Liver (tissue), 9 donors: Measurements from ENCODE around the gene PCP2. TPM values are rescaled to one million over a fixed set of nuclear protein-coding genes. Genes with fewer than 3 reads are reported as not detected.

Source experiments
- DNase-seq: peaks from one replicate; pipeline ENCODE4 v3.0.0-alpha.2; 2017; ENCODE audit warnings: low spot score
- H3K27ac ChIP-seq, 2 donors: one replicate each; pipeline ENCODE4 v1.7.0; 2013; ENCODE audit warnings: inconsistent platforms in 2 of 2, low read length in 2 of 2, control low read depth in 1 of 2, low read depth in 1 of 2, mild to moderate bottlenecking in 1 of 2
- H3K27me3 ChIP-seq, 4 donors: one replicate each; pipeline versions ENCODE4 v1.6.1 to v1.7.0; 2013; ENCODE audit warnings: low read length in 3 of 4, inconsistent platforms in 1 of 4, mild to moderate bottlenecking in 1 of 4, moderate library complexity in 1 of 4; ENCODE audit not compliant: control insufficient read depth in 4 of 4, insufficient read depth in 4 of 4
- H3K36me3 ChIP-seq, 4 donors: one replicate each; pipeline versions ENCODE4 v1.6.1 to v1.7.0; 2013; ENCODE audit warnings: low read length in 3 of 4, mild to moderate bottlenecking in 3 of 4, low read depth in 1 of 4, moderate library complexity in 1 of 4; ENCODE audit not compliant: control insufficient read depth in 4 of 4, insufficient read depth in 3 of 4
- H3K4me1 ChIP-seq, 4 donors: one replicate each; pipeline versions ENCODE4 v1.6.1 to v1.7.0; 2013; ENCODE audit warnings: low read length in 3 of 4, mild to moderate bottlenecking in 3 of 4, moderate library complexity in 1 of 4; ENCODE audit not compliant: control insufficient read depth in 4 of 4, insufficient read depth in 4 of 4
- H3K4me3 ChIP-seq, 3 donors: one replicate each; pipeline versions ENCODE4 v1.6.1 to v1.7.0; 2013; ENCODE audit warnings: low read length in 3 of 3, control low read depth in 1 of 3, low read depth in 1 of 3, mild to moderate bottlenecking in 1 of 3
- H3K9ac ChIP-seq, 2 donors: one replicate each; pipeline ENCODE4 v1.7.0; 2013; ENCODE audit warnings: low read length in 2 of 2, mild to moderate bottlenecking in 2 of 2, moderate library complexity in 2 of 2, control low read depth in 1 of 2, low read depth in 1 of 2
- H3K9me3 ChIP-seq, 4 donors: one replicate each; pipeline versions ENCODE4 v1.6.1 to v1.7.0; 2013; ENCODE audit warnings: low read length in 3 of 4; ENCODE audit not compliant: control insufficient read depth in 4 of 4
- ATF3 ChIP-seq: IDR thresholded peaks from 2 replicates; pipeline ENCODE4 v1.6.1; 2016; ENCODE audit warnings: antibody characterized with exemption
- EGR1 ChIP-seq, 2 donors: IDR thresholded peaks; 2 replicates each; pipeline ENCODE4 v1.6.1; 2016 to 2018; ENCODE audit warnings: antibody characterized with exemption in 2 of 2, low read depth in 2 of 2
- FOXA1 ChIP-seq: IDR thresholded peaks from 2 replicates; pipeline ENCODE4 v1.6.1; 2016; ENCODE audit warnings: antibody characterized with exemption
- FOXA2 ChIP-seq: IDR thresholded peaks from 2 replicates; pipeline ENCODE4 v1.6.1; 2016; ENCODE audit warnings: antibody characterized with exemption
- GABPA ChIP-seq, 2 donors: IDR thresholded peaks in 1 of 2; conservative IDR thresholded peaks in 1 of 2; 2 replicates each; pipeline ENCODE4 v1.6.1; 2016; ENCODE audit warnings: antibody characterized with exemption in 2 of 2, mild to moderate bottlenecking in 1 of 2, moderate library complexity in 1 of 2
- HNF4A ChIP-seq, 2 donors: conservative IDR thresholded peaks; 2 replicates each; pipeline ENCODE4 v1.6.1; 2016; ENCODE audit warnings: antibody characterized with exemption in 2 of 2, mild to moderate bottlenecking in 2 of 2
- JUND ChIP-seq, 2 donors: IDR thresholded peaks; 2 replicates each; pipeline ENCODE4 v1.6.1; 2016; ENCODE audit warnings: antibody characterized with exemption in 2 of 2
- MAX ChIP-seq: IDR thresholded peaks from 2 replicates; pipeline ENCODE4 v1.6.1; 2016; ENCODE audit warnings: antibody characterized with exemption
- NR2F2 ChIP-seq: IDR thresholded peaks from 2 replicates; pipeline ENCODE4 v1.6.1; 2016; ENCODE audit warnings: antibody characterized with exemption
- RAD21 ChIP-seq, 2 donors: IDR thresholded peaks; 2 replicates each; pipeline ENCODE4 v1.6.1; 2016; ENCODE audit warnings: antibody characterized with exemption in 2 of 2, mild to moderate bottlenecking in 2 of 2
- REST ChIP-seq: IDR thresholded peaks from 2 replicates; pipeline ENCODE4 v1.6.1; 2016; ENCODE audit warnings: antibody characterized with exemption, mild to moderate bottlenecking
- RXRA ChIP-seq, 2 donors: IDR thresholded peaks; 2 replicates each; pipeline ENCODE4 v1.6.1; 2017 to 2018; ENCODE audit warnings: antibody characterized with exemption in 2 of 2, mild to moderate bottlenecking in 1 of 2
- SP1 ChIP-seq: IDR thresholded peaks from 2 replicates; pipeline ENCODE4 v1.6.1; 2018; ENCODE audit warnings: antibody characterized with exemption, mild to moderate bottlenecking
- YY1 ChIP-seq: IDR thresholded peaks from 2 replicates; pipeline ENCODE4 v1.6.1; 2016; ENCODE audit warnings: antibody characterized with exemption, mild to moderate bottlenecking
- ZBTB33 ChIP-seq: IDR thresholded peaks from 2 replicates; pipeline ENCODE4 v1.6.1; 2016; ENCODE audit warnings: antibody characterized with exemption
- WGBS: extraction: QIAGEN DNeasy Blood & Tissue Kit; methylation state at CpG from one replicate; pipeline ENCODE4 v1.1.7; 2013; 5-methylcytosine and 5-hydroxymethylcytosine counted together
- polyA plus RNA-seq, 2 donors: library from polyadenylated mRNA; stranded (reverse) in 1 of 2; unstranded in 1 of 2; fragments of 200-250 nt in 1 of 2; fragments of >200 nt in 1 of 2; fragmentation: Nextera tagmentation in 1 of 2; extraction: Ambion mirVana in 1 of 2; gene quantifications; one replicate each; pipeline versions ENCODE4 v1.2.1 to v1.2.3, GENCODE V29; 2013 to 2015
- total RNA-seq, 2 donors: library from RNA; depleted of rRNA; stranded (reverse); fragments of >200 nt; gene quantifications; one replicate each; pipeline ENCODE4 v1.2.3, GENCODE V29; 2014
- donor health status: healthy.
- donor health status: healthy.
- donor health status: healthy.
- donor health status: healthy.
- donor health status: healthy.

PCP2 gene
- total and polyA plus RNA-seq, 4 donors = 0.08 to 0.25 TPM; not detected in 2

- Histone ChIP-seq H3K36me3 (peaks cover 3 to 33% (median 13%) of the 10 kb centered on the region in 4 donors), H3K4me1 (peaks cover 0 to 8% (median 3%) of the 10 kb centered on the region in 4 donors), H3K4me3 (no peak overlapping the region), H3K9me3 (no peaks in the 10 kb centered on the region), H3K27ac (no peak overlapping the region), H3K9ac (no peak overlapping the region), H3K27me3 (no peaks in the 10 kb centered on the region)
- 89% methylated on average over 17 of the region's 17 CpGs for WGBS
- DNase-seq = no peak
- TF ChIP-seq ZBTB33 (no peak), JUND (IDR thresholded peaks at IDR 0.05) (no peak), SP1 (no peak), YY1 (no peak), FOXA2 (no peak), RXRA (IDR thresholded peaks at IDR 0.05) (no peak), NR2F2 (no peak), ATF3 (no peak), EGR1 (IDR thresholded peaks at IDR 0.05; ENCODE audit: low read depth in 2 of 2) (no peak), REST (no peak), FOXA1 (no peak), GABPA (IDR thresholded peaks at IDR 0.05 in 1 of 2, conservative IDR thresholded peaks at IDR 0.05 in 1 of 2) (no peak), RAD21 (IDR thresholded peaks at IDR 0.05) (no peak)
These were observed 27.2 kb downstream of the PCP2 start for GRCh38 chr19:7606289-7606688.

GRCh38 chr19:7605490-7606222 is 27.9 kb downstream of the PCP2 start:
- WGBS = 78% methylated on average over 14 of the region's 14 CpGs
- TF ChIP-seq HNF4A (conservative IDR thresholded peaks at IDR 0.05) (no peak), MAX (no peak)
- peaks cover 0 to 8% (median 3%) of the 10 kb centered on the region in 4 donors for H3K4me1 ChIP-seq
- no peak for DNase-seq
- H3K9ac ChIP-seq = no peak overlapping the region
- H3K27me3 ChIP-seq = no peaks in the 10 kb centered on the region
- no peaks in the 10 kb centered on the region for H3K9me3 ChIP-seq
- no peak overlapping the region for H3K4me3 ChIP-seq
- H3K27ac ChIP-seq = no peak overlapping the region
- peaks cover 3 to 27% (median 11%) of the 10 kb centered on the region in 4 donors for H3K36me3 ChIP-seq
